Mesendoderm (in vitro differentiated cells): ENCODE measurements around the gene ARHGAP28.

ENCODE experiments used
- DNase-seq: peaks from one replicate; pipeline ENCODE4 v3.0.0; 2013
- H2AK5ac ChIP-seq: 2 replicates; pipeline ENCODE4 v1.6.1; 2013; ENCODE audit warnings: low read length, inconsistent platforms
- H2BK120ac ChIP-seq: 2 replicates; pipeline ENCODE4 v1.6.1; 2013; ENCODE audit warnings: low read depth, mild to moderate bottlenecking, low read length, moderate library complexity, mixed read lengths
- H2BK15ac ChIP-seq: replicated peaks from 2 replicates; pipeline ENCODE4 v1.6.1; 2013; ENCODE audit warnings: low read depth, mild to moderate bottlenecking, moderate library complexity
- H2BK5ac ChIP-seq: 2 replicates; pipeline ENCODE4 v1.6.1; 2013; ENCODE audit warnings: low read length, inconsistent platforms
- H3K18ac ChIP-seq: 2 replicates; pipeline ENCODE4 v1.6.1; 2013; ENCODE audit warnings: mild to moderate bottlenecking, low read length, mixed read lengths
- H3K23ac ChIP-seq: one replicate; pipeline ENCODE4 v1.6.1; 2013; ENCODE audit warnings: low read length
- H3K27ac ChIP-seq: 2 replicates; pipeline ENCODE4 v1.5.1; 2013; ENCODE audit warnings: low read depth, mild to moderate bottlenecking, inconsistent platforms, low read length, moderate library complexity
- H3K27me3 ChIP-seq: 2 replicates; pipeline ENCODE4 v1.6.1; 2013; ENCODE audit warnings: low read length, control low read depth, mild to moderate bottlenecking, inconsistent platforms; ENCODE audit not compliant: insufficient read depth, poor library complexity
- H3K36me3 ChIP-seq: 2 replicates; pipeline ENCODE4 v1.6.1; 2013; ENCODE audit warnings: low read length, inconsistent platforms; ENCODE audit not compliant: control insufficient read depth, insufficient read depth
- H3K4ac ChIP-seq: one replicate; pipeline ENCODE4 v1.6.1; 2013; ENCODE audit warnings: low read depth, mild to moderate bottlenecking, low read length, moderate library complexity
- H3K4me1 ChIP-seq: 2 replicates; pipeline ENCODE4 v1.6.1; 2013; ENCODE audit warnings: low read depth, low read length, inconsistent platforms; ENCODE audit not compliant: control insufficient read depth
- H3K4me2 ChIP-seq: 2 replicates; pipeline ENCODE4 v1.6.1; 2013; ENCODE audit warnings: low read length
- H3K4me3 ChIP-seq: 2 replicates; pipeline ENCODE4 v1.5.1; 2013; ENCODE audit warnings: mild to moderate bottlenecking, low read length
- H3K56ac ChIP-seq: one replicate; pipeline ENCODE4 v1.6.1; 2013; ENCODE audit warnings: low read length
- H3K79me1 ChIP-seq: 2 replicates; pipeline ENCODE4 v1.6.1; 2013; ENCODE audit warnings: low read length, inconsistent platforms
- H3K79me2 ChIP-seq: 2 replicates; pipeline ENCODE4 v1.6.1; 2013; ENCODE audit warnings: mild to moderate bottlenecking, low read length; ENCODE audit not compliant: control insufficient read depth, insufficient read depth
- H3K9ac ChIP-seq: 2 replicates; pipeline ENCODE4 v1.6.1; 2013; ENCODE audit warnings: low read length, inconsistent platforms
- H4K5ac ChIP-seq: one replicate; pipeline ENCODE4 v1.6.1; 2013; ENCODE audit warnings: low read length
- H4K8ac ChIP-seq: one replicate; pipeline ENCODE4 v1.6.1; 2013; ENCODE audit warnings: low read depth, mild to moderate bottlenecking, control low read depth, low read length, moderate library complexity
- WGBS: extraction: QIAGEN DNeasy Blood & Tissue Kit; methylation state at CpG from one replicate; pipeline ENCODE4 v1.1.7; 2013; ENCODE audit warnings: low lambda C conversion rate, missing lambda C conversion rate; ENCODE audit not compliant: insufficient coverage; ENCODE audit errors: extremely low coverage; 5-methylcytosine and 5-hydroxymethylcytosine counted together

ARHGAP28 gene

GRCh38 chr18:6752202-6752860 is 22.8 kb downstream of the ARHGAP28 start:
- Histone ChIP-seq H3K79me1 (no peaks in the 10 kb centered on the region), H3K4ac (no peak overlapping the region), H3K27ac (peak overlapping the region; percentile 86), H3K18ac (peak overlapping the region; percentile 75), H3K4me3 (no peak overlapping the region), H4K5ac (no peak overlapping the region), H3K27me3 (no peaks in the 10 kb centered on the region), H4K8ac (peak overlapping the region; percentile 56), H2BK15ac (no peak overlapping the region), H3K79me2 (no peaks in the 10 kb centered on the region), H3K4me1 (peaks cover 4% of the 10 kb centered on the region), H3K4me2 (no peak overlapping the region), H2BK5ac (no peak overlapping the region), H3K9ac (no peak overlapping the region), H3K23ac (no peak overlapping the region), H3K56ac (peak overlapping the region; percentile 68), H2BK120ac (no peak overlapping the region), H2AK5ac (no peak overlapping the region), H3K36me3 (no peaks in the 10 kb centered on the region)
- DNase-seq = peak; percentile 99
- WGBS = no CpG with 5 or more reads among the region's 6 CpGs

GRCh38 chr18:6755107-6755506 is 25.6 kb downstream of the ARHGAP28 start:
- H3K56ac ChIP-seq = peak overlapping the region; percentile 44
- H3K9ac ChIP-seq = no peak overlapping the region
- no peak overlapping the region for H3K23ac ChIP-seq
- peak overlapping the region; percentile 41 for H2BK15ac ChIP-seq
- no peaks in the 10 kb centered on the region for H3K27me3 ChIP-seq
- no peak overlapping the region for H3K4me2 ChIP-seq
- H3K79me1 ChIP-seq = no peaks in the 10 kb centered on the region
- no peaks in the 10 kb centered on the region for H3K36me3 ChIP-seq
- no peaks in the 10 kb centered on the region for H3K79me2 ChIP-seq
- H4K8ac ChIP-seq = no peak overlapping the region
- H3K27ac ChIP-seq = no peak overlapping the region
- no peak overlapping the region for H4K5ac ChIP-seq
- H2BK5ac ChIP-seq = no peak overlapping the region
- no peak for DNase-seq
- H3K18ac ChIP-seq = peak overlapping the region; percentile 47
- peaks cover 4% of the 10 kb centered on the region for H3K4me1 ChIP-seq
- no peak overlapping the region for H3K4me3 ChIP-seq
- H3K4ac ChIP-seq = no peak overlapping the region
- no peak overlapping the region for H2BK120ac ChIP-seq
- H2AK5ac ChIP-seq = no peak overlapping the region
- WGBS = no CpG with 5 or more reads among the region's 5 CpGs

- no CpG with 5 or more reads among the region's 4 CpGs for WGBS
- H3K18ac ChIP-seq = peak overlapping the region; percentile 71
- H3K9ac ChIP-seq = no peak overlapping the region
- no peak overlapping the region for H3K27ac ChIP-seq
- no peak overlapping the region for H3K23ac ChIP-seq
- no peak overlapping the region for H2BK15ac ChIP-seq
- no peaks in the 10 kb centered on the region for H3K27me3 ChIP-seq
- no peak overlapping the region for H3K4me3 ChIP-seq
- no peak overlapping the region for H4K5ac ChIP-seq
- peak overlapping the region; percentile 36 for H3K4ac ChIP-seq
- no peaks in the 10 kb centered on the region for H3K36me3 ChIP-seq
- H3K79me2 ChIP-seq = no peaks in the 10 kb centered on the region
- no peak overlapping the region for H4K8ac ChIP-seq
- H3K56ac ChIP-seq = no peak overlapping the region
- H2BK120ac ChIP-seq = peak overlapping the region; percentile 61
- H2AK5ac ChIP-seq = no peak overlapping the region
- DNase-seq = peak; percentile 59
- no peaks in the 10 kb centered on the region for H3K4me1 ChIP-seq
- H3K79me1 ChIP-seq = no peaks in the 10 kb centered on the region
- H3K4me2 ChIP-seq = no peak overlapping the region
- H2BK5ac ChIP-seq = no peak overlapping the region
Observed at GRCh38 chr18:6757931-6758330, 28.4 kb downstream of the ARHGAP28 start.

- Histone ChIP-seq H3K27me3 (no peaks in the 10 kb centered on the region), H3K23ac (no peak overlapping the region), H4K8ac (no peak overlapping the region), H3K4me1 (no peaks in the 10 kb centered on the region), H3K79me2 (no peaks in the 10 kb centered on the region), H4K5ac (no peak overlapping the region), H3K18ac (no peak overlapping the region), H3K4me3 (no peak overlapping the region), H3K36me3 (no peaks in the 10 kb centered on the region), H2BK5ac (no peak overlapping the region), H3K4ac (no peak overlapping the region), H3K56ac (no peak overlapping the region), H3K9ac (no peak overlapping the region), H2AK5ac (no peak overlapping the region), H3K27ac (no peak overlapping the region), H2BK15ac (no peak overlapping the region), H3K79me1 (no peaks in the 10 kb centered on the region), H3K4me2 (no peak overlapping the region), H2BK120ac (no peak overlapping the region)
- no CpG with 5 or more reads among the region's 2 CpGs for whole genome bisulfite sequencing
- no peak for DNase-seq
Observed at GRCh38 chr18:6759579-6759978, 30.1 kb downstream of the ARHGAP28 start.

- no peak overlapping the region for H3K4me2 ChIP-seq
- peak overlapping the region; percentile 37 for H3K4ac ChIP-seq
- no peak overlapping the region for H4K8ac ChIP-seq
- H3K79me2 ChIP-seq = no peaks in the 10 kb centered on the region
- H4K5ac ChIP-seq = no peak overlapping the region
- peak overlapping the region; percentile 95 for H2BK120ac ChIP-seq
- H3K27ac ChIP-seq = no peak overlapping the region
- H2BK15ac ChIP-seq = no peak overlapping the region
- no peak overlapping the region for H2BK5ac ChIP-seq
- H3K23ac ChIP-seq = no peak overlapping the region
- H3K56ac ChIP-seq = no peak overlapping the region
- no peak for DNase-seq
- no peaks in the 10 kb centered on the region for H3K27me3 ChIP-seq
- H3K4me3 ChIP-seq = no peak overlapping the region
- H3K18ac ChIP-seq = no peak overlapping the region
- H2AK5ac ChIP-seq = no peak overlapping the region
- no peaks in the 10 kb centered on the region for H3K36me3 ChIP-seq
- no peaks in the 10 kb centered on the region for H3K79me1 ChIP-seq
- WGBS = no CpG with 5 or more reads among the region's 6 CpGs
- H3K9ac ChIP-seq = no peak overlapping the region
- H3K4me1 ChIP-seq = no peaks in the 10 kb centered on the region
Observed at GRCh38 chr18:6763524-6763923, 34.0 kb downstream of the ARHGAP28 start.

- no CpG with 5 or more reads among the region's 3 CpGs for WGBS
- no peak overlapping the region for H2AK5ac ChIP-seq
- H3K79me2 ChIP-seq = no peaks in the 10 kb centered on the region
- H3K9ac ChIP-seq = no peak overlapping the region
- H2BK5ac ChIP-seq = no peak overlapping the region
- DNase-seq = no peak
- H3K4me3 ChIP-seq = no peak overlapping the region
- H4K8ac ChIP-seq = no peak overlapping the region
- no peak overlapping the region for H3K4ac ChIP-seq
- no peak overlapping the region for H3K18ac ChIP-seq
- no peaks in the 10 kb centered on the region for H3K36me3 ChIP-seq
- H3K79me1 ChIP-seq = no peaks in the 10 kb centered on the region
- no peaks in the 10 kb centered on the region for H3K27me3 ChIP-seq
- no peak overlapping the region for H3K56ac ChIP-seq
- H3K27ac ChIP-seq = no peak overlapping the region
- H3K4me1 ChIP-seq = no peaks in the 10 kb centered on the region
- no peak overlapping the region for H2BK15ac ChIP-seq
- no peak overlapping the region for H4K5ac ChIP-seq
- H3K23ac ChIP-seq = no peak overlapping the region
- H2BK120ac ChIP-seq = no peak overlapping the region
- H3K4me2 ChIP-seq = no peak overlapping the region
Observed at GRCh38 chr18:6764382-6764781, 34.9 kb downstream of the ARHGAP28 start.
